ENCODE data around the gene NTM. TPM values are rescaled to one million over a fixed set of nuclear protein-coding genes. Genes with fewer than 3 reads are reported as not detected.
A peak's percentile ranks its signal among the peaks of the same experiment; 100 is the strongest.

NTM gene
- total RNA-seq, 2 donors from 2014 or later = 1.7 to 3.6 TPM

DNA sequence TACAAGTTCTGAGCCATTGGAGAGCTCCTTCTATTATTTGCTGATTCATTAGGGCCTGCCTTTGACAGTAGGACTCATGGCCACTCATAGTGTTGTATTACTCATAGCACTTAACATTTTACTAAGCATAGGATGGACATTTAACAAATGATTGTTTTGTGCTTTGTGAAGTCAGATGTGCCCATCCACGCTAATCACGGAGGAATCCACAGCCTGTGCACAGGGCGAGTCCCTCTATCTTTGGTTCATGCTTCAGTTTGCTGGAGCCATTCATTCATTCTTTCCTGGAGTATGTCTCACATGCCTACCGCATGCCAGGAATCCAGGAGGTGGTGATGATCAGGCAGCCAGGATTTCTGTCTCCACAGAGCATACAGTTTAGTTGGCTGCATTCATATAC, 254.1 kb downstream of the NTM start:
- 93 to 96% methylated on average over 3 to 4 of the region's 4 CpGs for WGBS, 2 experiments (ENCODE audit: insufficient coverage in 1 of 2, insufficient read length in 1 of 2)
- Mint-ChIP-seq H3K9me3 (no peaks in the 10 kb centered on the region), H3K4me1 (peaks cover 3% of the 10 kb centered on the region), H3K27ac (no peak overlapping the region), H3K27me3 (ENCODE audit: insufficient read depth) (no peaks in the 10 kb centered on the region), H3K4me3 (no peak overlapping the region), H3K36me3 (ENCODE audit: low read depth) (no peaks in the 10 kb centered on the region)
- H3K9me3 ChIP-seq (ENCODE audit: control insufficient read depth, low read length) = no peaks in the 10 kb centered on the region
- no peaks in the 10 kb centered on the region for H3K27me3 ChIP-seq (ENCODE audit: control insufficient read depth, insufficient read depth, low read length, poor library complexity, severe bottlenecking)
- no peak for DNase-seq
- no peak overlapping the region for H3K4me3 ChIP-seq (ENCODE audit: low read length)
- H3K36me3 ChIP-seq (ENCODE audit: control insufficient read depth, insufficient read depth, low read length) = no peaks in the 10 kb centered on the region
- TF ChIP-seq, protein P1, sequence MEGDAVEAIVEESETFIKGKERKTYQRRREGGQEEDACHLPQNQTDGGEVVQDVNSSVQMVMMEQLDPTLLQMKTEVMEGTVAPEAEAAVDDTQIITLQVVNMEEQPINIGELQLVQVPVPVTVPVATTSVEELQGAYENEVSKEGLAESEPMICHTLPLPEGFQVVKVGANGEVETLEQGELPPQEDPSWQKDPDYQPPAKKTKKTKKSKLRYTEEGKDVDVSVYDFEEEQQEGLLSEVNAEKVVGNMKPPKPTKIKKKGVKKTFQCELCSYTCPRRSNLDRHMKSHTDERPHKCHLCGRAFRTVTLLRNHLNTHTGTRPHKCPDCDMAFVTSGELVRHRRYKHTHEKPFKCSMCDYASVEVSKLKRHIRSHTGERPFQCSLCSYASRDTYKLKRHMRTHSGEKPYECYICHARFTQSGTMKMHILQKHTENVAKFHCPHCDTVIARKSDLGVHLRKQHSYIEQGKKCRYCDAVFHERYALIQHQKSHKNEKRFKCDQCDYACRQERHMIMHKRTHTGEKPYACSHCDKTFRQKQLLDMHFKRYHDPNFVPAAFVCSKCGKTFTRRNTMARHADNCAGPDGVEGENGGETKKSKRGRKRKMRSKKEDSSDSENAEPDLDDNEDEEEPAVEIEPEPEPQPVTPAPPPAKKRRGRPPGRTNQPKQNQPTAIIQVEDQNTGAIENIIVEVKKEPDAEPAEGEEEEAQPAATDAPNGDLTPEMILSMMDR (conservative IDR thresholded peaks at IDR 0.05) = no peak
- H3K9ac ChIP-seq (ENCODE audit: extremely low read depth, low read length, poor library complexity, severe bottlenecking) = no peak overlapping the region
- H3K4me1 ChIP-seq (ENCODE audit: control insufficient read depth, insufficient read depth, low read length) = no peaks in the 10 kb centered on the region
- no peak overlapping the region for H3K27ac ChIP-seq (ENCODE audit: low read depth, low read length)

DNA sequence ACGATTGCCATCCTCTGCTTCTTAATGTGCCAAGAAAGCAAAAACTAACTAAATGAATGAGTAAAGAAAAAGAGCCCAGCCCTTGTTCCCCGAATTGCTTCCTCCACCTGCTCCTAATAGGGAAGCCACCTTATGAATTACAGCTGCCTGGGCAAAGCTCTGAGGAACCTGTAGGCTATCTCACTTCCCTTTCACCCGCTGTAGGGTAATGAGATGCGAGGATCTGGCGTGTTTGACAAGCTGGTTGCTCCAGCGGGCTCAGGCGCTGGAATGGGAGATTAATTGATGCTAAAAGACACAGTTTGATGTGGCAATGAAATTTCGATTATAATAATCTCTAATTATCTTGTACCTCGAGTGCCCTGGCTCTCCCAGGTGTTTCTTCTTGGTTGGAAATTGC, 256.4 kb downstream of the NTM start:
- H3K27me3 ChIP-seq (ENCODE audit: control insufficient read depth, insufficient read depth, low read length, poor library complexity, severe bottlenecking) = no peaks in the 10 kb centered on the region
- H3K27ac ChIP-seq (ENCODE audit: low read depth, low read length) = no peak overlapping the region
- no peak for DNase-seq
- H3K9me3 Mint-ChIP-seq = no peaks in the 10 kb centered on the region
- no peak overlapping the region for H3K4me3 Mint-ChIP-seq
- H3K36me3 ChIP-seq (ENCODE audit: control insufficient read depth, insufficient read depth, low read length) = no peaks in the 10 kb centered on the region
- no peak overlapping the region for H3K9ac ChIP-seq (ENCODE audit: extremely low read depth, low read length, poor library complexity, severe bottlenecking)
- no peak overlapping the region for H3K27ac Mint-ChIP-seq
- H3K36me3 Mint-ChIP-seq (ENCODE audit: low read depth) = no peaks in the 10 kb centered on the region
- TF ChIP-seq, protein P1 (conservative IDR thresholded peaks at IDR 0.05) = no peak
- H3K4me1 Mint-ChIP-seq = peaks cover 12% of the 10 kb centered on the region
- 86 to 94% methylated on average over 4 to 9 of the region's 9 CpGs for WGBS, 2 experiments (ENCODE audit: insufficient coverage in 1 of 2, insufficient read length in 1 of 2)
- H3K27me3 Mint-ChIP-seq (ENCODE audit: insufficient read depth) = no peaks in the 10 kb centered on the region
- H3K9me3 ChIP-seq (ENCODE audit: control insufficient read depth, low read length) = no peaks in the 10 kb centered on the region
- H3K4me3 ChIP-seq (ENCODE audit: low read length) = no peak overlapping the region
- H3K4me1 ChIP-seq (ENCODE audit: control insufficient read depth, insufficient read depth, low read length) = no peaks in the 10 kb centered on the region

- H3K4me1 Mint-ChIP-seq = peaks cover 10% of the 10 kb centered on the region
- peaks cover 2% of the 10 kb centered on the region for H3K36me3 Mint-ChIP-seq (ENCODE audit: low read depth)
- H3K27ac ChIP-seq (ENCODE audit: low read depth, low read length) = no peak overlapping the region
- H3K4me1 ChIP-seq (ENCODE audit: control insufficient read depth, insufficient read depth, low read length) = no peaks in the 10 kb centered on the region
- H3K9me3 Mint-ChIP-seq = peaks cover 5% of the 10 kb centered on the region
- no peak overlapping the region for H3K9ac ChIP-seq (ENCODE audit: extremely low read depth, low read length, poor library complexity, severe bottlenecking)
- peak; percentile 22 for DNase-seq
- H3K27me3 ChIP-seq (ENCODE audit: control insufficient read depth, insufficient read depth, low read length, poor library complexity, severe bottlenecking) = no peaks in the 10 kb centered on the region
- no peak overlapping the region for H3K4me3 Mint-ChIP-seq
- H3K4me3 ChIP-seq (ENCODE audit: low read length) = no peak overlapping the region
- no peak overlapping the region for H3K27ac Mint-ChIP-seq
- H3K9me3 ChIP-seq (ENCODE audit: control insufficient read depth, low read length) = no peaks in the 10 kb centered on the region
- no peaks in the 10 kb centered on the region for H3K27me3 Mint-ChIP-seq (ENCODE audit: insufficient read depth)
- TF ChIP-seq, protein P1 (conservative IDR thresholded peaks at IDR 0.05) = no peak
- WGBS, 2 experiments (ENCODE audit: insufficient coverage in 1 of 2, insufficient read length in 1 of 2) = 93 to 100% methylated on average over 5 to 6 of the region's 6 CpGs
- H3K36me3 ChIP-seq (ENCODE audit: control insufficient read depth, insufficient read depth, low read length) = no peaks in the 10 kb centered on the region
Observed at GRCh38 chr11:131628739-131629138, 258.3 kb downstream of the NTM start.
